T-helper 1 cell treated with Interleukin-12 subunit alpha and Interleukin-12 subunit beta and Interleukin-4 antibody, amounts not matched to agents 30 ng/mL and 1 ng/mL, for 36 hours (primary cell): ENCODE results near the gene RTKN2. TPM values are rescaled to one million over a fixed set of nuclear protein-coding genes. Genes with fewer than 3 reads are reported as not detected.
"Not testable (repeated sequence)": the region's sequence is repeated elsewhere in the genome, so short reads cannot be mapped to it uniquely, and the experiment has no call there.

Experiments
- intact Hi-C: fragments of 100-400 bp; cut with micrococcal nuclease; formaldehyde crosslinking; loops from one replicate; pipeline ENCODE4 v1.15.1; 2024
- total RNA-seq: library from RNA; stranded (reverse); gene quantifications from 2 replicates; pipeline ENCODE4 v1.2.3, GENCODE V29; 2022

The RTKN2 gene
- total RNA-seq, 1 donor from 2014 or later, result 7.8 TPM

DNA sequence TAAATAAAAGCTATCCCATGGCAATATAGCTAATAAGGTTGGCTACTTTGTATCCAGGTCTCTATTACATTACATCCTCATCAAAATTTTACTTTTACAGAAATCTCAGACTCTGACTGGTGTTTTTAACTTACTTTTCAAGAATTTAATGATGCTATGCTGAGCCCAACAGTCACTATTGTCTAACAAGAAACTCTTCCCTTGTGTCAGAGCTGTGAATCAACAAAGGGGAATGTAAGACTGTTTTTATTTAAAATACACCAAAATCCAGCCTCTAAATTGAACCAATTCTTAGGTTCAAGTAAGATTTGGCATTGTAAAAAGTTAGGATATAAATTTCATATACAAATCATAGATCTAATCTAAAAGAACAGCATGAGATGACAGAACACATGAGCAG, 7.0 kb downstream of the RTKN2 start:
- intact Hi-C loops, result loop anchor here (10.0 kb wide), 3 partner anchors 263 to 1463 kb away; no protein-coding TSS in a partner anchor

- intact Hi-C loops, result loop anchor here (10.0 kb wide), 3 partner anchors 265 to 1465 kb away; no protein-coding TSS in a partner anchor
Measured at GRCh38 chr10:62259998-62260397, 8.6 kb downstream of the RTKN2 start.

DNA sequence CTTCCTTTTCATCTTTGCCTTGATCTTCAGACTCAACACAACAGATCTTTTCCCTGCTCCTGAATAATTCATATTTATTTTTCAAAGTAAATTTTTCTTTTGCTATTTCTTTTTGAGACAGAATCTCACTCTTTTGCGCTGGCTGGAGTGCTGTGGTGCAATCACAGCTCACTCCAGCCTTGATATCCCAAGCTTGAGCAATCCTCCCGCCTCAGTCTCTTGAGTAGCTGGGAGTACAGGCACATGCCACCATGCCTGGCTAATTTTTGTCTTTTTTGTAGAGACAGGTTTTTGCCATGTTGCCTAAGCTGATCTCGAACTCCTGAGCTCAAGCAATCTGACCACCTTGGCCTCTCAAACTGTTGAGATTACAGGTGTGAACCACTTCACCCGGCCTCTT, 9.2 kb downstream of the RTKN2 start:
- intact Hi-C loops, result no loop called here

DNA sequence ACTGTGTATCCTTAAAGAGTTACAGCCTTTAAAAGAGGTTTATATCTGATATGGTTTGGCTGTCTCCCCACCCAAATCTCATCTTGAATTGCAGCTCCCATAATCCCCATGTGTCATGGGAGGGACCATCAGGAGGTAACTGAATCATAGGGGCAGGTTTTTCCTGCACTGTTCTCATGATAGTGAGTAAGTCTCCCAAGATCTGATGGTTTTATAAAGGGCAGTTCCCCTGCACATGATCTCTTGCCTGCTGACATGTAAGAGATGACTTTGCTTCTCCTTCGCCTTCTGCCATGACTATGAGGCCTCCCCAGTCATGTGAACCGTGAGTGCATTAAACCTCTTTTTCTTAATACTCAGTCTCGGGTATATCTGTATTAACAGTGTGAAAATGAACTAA, 9.7 kb downstream of the RTKN2 start:
- intact Hi-C loops, result no loop called here

DNA sequence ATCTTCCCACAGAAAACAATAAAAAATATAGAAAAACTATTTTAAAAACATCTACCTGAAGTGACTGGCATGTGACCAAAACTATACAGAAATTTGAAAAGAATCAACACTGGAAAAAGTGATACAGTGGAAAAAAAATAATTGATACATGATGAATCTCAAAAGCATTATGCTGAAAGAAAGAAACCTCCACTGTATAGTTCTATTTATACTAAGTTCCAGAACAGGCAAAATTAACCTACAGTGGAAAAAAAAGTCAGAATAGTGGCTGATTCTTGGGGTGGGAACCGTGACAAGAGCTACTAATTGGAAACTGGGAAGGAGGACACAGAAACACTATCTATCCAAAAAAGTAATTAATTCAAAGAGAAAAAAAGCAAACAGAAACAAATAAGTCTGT, 14.9 kb downstream of the RTKN2 start:
- intact Hi-C loops, result no loop called here

DNA sequence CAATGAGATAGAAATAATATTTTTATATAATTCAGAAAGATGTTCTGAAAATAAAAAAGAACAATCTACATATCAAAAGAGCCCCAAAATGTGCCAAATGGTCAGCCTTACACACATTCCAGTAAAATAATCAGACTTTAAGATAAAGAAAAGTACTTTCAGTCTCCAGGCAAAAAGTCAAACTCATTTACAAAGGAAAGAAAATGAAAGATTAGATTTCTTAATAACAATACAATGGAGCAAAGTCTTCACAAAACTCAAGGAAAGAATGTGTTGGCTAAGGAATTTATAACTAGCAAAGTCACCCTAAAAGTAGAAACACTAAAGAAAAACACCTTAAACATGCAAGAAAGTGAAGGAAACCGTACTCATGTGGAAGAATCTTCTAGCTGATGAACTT, 16.6 kb downstream of the RTKN2 start:
- intact Hi-C loops, result no loop called here

DNA sequence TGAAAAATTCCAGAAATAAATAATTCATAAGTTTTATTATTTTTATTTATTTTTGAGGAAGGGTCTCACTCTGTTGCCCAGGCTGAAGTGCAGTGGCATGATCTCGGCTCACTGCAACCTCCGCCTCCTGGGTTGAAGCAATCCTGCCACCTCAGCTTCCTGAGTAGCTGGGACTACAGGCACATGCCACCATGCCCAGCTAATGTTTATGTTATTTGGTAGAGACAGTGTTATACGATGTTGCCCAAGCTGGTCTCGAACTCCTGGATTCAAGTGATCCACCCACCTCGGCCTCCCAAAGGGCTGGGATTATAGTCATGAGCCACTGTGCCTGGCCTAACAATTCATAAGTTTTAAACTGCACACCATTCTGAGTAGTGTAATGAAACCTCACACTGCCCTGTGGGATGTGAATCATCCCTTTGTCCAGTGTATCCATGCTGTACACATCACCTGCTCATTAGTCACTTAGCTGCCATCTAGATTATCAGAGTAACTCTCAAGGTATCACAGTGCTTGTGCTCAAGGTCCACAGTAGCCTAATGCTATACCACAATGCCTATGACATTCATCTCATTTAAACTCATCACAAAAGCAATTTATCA, 17.9 kb downstream of the RTKN2 start:
- intact Hi-C loops, result no loop called here

DNA sequence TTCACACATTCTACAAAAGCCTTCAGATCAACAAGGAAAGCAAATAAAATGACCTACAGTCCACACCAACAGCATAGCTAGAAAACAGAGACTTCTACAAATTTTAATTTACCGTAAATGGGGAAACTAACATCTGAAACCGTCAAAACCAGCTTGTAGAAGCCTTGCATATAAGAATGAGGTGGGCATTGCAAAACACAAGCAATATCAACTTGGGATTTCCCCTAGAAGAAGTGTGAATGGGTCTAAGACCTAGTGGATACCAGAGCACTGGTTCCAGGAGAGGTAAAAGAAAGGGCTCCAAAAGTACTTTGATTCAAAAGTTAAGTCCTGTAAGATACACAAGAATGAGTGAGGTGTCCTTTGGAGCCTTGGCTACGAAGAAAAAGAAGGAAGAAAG, 18.7 kb downstream of the RTKN2 start:
- intact Hi-C loops, result no loop called here

- intact Hi-C loops, result no loop called here
Measured at GRCh38 chr10:62248465-62248864, 20.2 kb downstream of the RTKN2 start.

DNA sequence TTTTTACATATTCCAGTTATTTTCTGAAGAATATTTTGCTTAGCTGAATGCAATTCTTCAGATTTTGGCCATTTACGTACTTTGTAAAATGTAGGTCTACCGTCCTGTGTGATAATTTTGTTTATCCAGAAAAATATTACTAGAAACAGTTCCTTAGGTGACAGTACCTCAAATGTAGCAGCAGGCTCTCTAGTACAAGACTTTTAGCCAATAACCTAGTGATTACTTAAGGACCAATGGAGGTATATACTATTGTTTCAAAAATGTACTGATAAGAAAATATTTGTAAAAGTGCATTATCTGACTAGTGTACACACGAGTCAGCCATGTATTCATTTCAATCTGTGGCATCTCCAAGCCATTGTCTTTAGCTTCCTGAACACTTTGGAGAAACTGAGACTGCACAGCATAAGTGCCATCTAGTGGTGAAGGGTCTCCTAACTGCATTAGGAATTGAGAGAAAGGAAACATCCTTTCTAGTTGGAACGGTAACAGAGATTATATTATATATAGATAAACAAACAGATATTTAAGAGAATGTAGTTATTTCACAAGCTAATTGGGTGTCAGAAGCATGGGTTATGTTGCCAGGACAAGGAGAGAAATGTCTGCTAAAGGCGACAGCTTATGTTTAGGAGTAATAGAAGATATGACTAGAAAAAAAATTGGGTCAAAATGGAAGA, 23.7 kb downstream of the RTKN2 start:
- intact Hi-C loops, result loop anchor here (1.0 to 2.0 kb wide), 12 partner anchors 23 to 1104 kb away; partner anchors contain the start of gene RTKN2

- intact Hi-C loops, result loop anchor here (2.0 kb wide), 3 partner anchors 249 to 1103 kb away; no protein-coding TSS in a partner anchor
Measured at GRCh38 chr10:62244088-62244487, 24.6 kb downstream of the RTKN2 start.

GRCh38 chr10:62243647-62243997, 25.0 kb downstream of the RTKN2 start:
- intact Hi-C loops, result no loop called here

DNA sequence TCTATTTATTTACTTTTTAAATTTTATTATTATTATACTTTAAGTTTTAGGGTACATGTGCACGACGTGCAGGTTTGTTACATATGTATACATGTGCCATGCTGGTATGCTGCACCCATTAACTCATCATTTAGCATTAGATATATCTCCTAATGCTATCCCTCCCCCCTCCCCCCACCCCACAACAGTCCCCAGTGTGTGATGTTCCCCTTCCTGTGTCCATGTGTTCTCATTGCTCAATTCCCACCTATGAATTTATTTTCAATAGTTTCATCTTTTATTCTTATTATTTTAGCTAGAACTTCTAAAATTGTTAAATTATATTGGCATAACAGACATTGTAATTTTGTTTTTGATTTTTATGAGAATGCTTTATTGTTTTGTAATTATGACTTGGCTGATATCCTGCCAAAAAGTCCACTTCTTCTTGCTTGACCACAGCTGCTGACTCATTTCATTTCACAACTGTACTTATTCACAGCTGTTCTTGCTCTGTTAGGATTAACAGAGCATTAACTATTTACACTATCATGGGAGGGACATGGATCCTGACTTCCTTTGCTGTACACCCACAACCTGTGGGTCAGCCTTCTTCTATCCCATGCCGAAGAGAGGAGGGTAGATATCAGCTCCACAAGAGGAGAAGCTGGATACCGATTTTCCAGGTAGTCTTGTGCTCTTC, 25.5 kb downstream of the RTKN2 start:
- intact Hi-C loops, result not testable (repeated sequence)

DNA sequence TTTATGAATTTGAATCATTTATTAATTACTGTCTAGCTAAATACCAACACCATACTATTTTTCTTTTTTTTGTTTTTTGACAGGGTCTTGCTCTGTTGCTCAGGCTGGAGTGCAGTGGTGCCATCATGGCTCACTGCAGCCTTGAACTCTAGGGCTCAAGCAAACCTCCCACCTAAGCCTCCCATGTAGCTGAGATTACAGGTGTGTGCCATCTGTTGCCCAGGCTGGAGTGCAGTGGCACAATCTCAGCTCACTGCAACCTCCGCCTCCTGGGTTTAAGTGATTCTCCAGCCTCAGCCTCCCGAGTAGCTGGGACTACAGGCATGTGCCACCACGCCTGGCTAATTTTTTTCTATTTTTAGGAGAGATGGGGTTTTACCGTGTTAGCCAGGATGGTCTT, 27.1 kb downstream of the RTKN2 start:
- intact Hi-C loops, result not testable (repeated sequence)

GRCh38 chr10:62239994-62240393, 28.6 kb downstream of the RTKN2 start:
- intact Hi-C loops, result no loop called here

GRCh38 chr10:62238880-62239279, 29.8 kb downstream of the RTKN2 start:
- intact Hi-C loops, result no loop called here

DNA sequence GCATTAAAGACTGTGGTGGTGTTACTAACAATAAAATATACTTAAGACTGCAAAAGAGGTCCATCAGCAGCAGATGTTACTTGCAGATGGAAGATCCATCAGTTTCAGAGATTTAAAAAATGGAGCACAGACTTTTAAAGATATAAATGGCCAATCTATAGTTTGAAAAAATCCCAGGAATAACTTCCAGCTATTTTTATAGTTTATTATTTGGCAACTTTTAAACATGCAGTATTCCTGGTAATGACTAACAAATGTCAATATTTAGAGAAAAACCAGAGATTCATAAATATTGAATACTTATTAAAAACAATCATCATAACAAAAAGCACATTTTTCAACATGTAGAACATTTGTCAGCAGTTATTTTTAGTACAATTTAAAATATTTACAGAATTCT, 30.7 kb downstream of the RTKN2 start:
- intact Hi-C loops, result no loop called here

- intact Hi-C loops, result no loop called here
Measured at GRCh38 chr10:62237506-62237905, 31.1 kb downstream of the RTKN2 start.

DNA sequence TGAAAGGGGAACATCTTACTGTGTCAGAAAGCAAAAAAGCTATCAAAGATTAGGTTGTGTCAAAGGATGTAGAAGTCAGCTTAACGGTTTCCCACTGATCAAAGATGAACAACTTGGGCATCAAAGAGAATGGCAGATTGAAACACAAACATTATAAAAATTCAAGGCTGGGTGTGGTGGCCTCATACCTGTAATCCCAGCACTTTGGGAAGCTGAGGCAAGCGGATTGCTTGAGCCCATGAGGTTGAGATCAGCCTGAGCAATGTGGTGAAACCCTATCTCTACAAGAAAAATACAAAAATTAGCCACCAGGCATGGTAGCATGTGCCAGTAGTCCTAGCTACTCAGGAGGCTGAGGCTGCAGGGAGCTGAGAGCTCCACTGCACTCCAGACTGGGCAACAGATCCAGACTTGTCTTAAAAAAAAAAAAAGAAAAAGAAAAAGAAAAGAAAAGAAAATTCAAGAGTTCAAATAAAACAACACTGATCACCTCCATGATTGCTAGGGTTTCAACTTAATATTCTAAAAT, 34.5 kb downstream of the RTKN2 start:
- intact Hi-C loops, result no loop called here

DNA sequence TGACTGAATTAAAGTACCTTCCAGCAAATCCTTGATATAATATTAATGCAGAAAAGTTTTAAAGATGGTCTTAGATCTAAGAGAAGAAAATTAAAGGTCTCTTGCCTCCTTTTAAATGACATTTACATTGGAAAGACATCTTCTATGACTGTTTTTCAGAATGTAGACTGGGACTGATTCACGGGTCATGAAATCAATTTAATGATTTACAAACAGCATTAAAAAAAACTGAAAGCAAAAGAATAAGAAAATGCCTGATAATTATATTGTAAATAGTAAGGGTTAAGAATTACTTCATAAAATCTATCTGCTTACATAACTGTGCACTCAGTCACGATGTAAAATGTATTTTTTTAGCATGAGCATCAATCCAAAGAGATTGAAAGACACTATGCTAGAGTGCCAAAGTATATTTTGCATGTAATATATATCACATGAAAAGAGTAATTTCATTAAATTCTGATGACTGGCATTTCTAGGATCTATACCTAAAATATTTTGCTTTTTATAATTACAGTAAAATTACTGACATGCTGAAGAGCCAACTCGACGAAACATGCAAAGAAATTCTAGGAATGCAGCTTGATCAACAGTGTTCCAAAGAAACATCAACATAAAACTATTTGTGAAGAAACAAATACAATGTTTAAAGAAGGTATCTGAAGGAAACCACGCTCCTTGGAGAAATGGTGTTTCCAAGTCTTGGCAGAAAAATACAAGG, 35.1 kb downstream of the RTKN2 start:
- intact Hi-C loops, result no loop called here

DNA sequence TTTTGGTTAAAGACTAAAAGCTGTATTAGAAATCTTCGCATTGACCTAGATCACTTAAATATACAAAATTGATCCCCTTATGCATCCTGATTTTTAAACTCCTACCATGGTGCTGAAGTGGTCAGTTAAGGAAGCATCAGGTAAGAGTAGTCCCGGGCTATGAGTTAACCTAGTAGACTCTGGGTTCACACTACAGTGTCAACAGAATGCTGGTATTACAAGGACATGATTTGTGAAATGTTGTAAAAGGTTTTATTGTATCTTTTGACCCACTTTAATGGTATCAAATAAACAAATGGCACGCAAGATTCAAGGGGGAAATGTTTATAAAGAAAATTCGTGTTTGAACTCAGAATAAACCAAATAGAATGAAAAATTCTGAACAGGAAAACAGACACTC, 36.8 kb downstream of the RTKN2 start:
- intact Hi-C loops, result no loop called here

DNA sequence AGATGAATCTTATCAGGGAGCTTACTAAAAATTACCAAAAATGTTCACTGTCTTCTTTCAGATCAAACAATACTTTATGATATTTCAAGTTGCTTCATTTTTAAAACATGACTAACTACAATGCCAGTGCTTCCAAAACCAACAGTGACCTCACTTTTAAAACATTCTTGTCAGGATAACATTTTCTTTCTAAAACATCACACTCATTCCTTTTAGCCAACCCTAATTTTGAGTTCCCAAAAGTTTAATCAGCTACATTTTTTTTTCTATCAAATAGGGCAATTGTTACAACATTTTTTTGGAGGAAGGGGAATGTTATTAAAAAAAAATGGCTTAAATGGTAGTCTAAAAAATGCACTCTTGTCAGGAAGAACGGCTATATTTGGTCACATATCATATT, 37.3 kb downstream of the RTKN2 start:
- intact Hi-C loops, result no loop called here
